Stimulated activated naive CD8-positive, alpha-beta T cell treated with anti-CD3 and anti-CD28 coated beads, Interleukin-15, Interleukin-2, amounts not matched to agents 100 U/mL and 50 U/mL, for 24 hours (primary cell): ENCODE measurements around the gene NABP1.
"Not testable (repeated sequence)": the region's sequence is repeated elsewhere in the genome, so short reads cannot be mapped to it uniquely, and the experiment has no call there.

ENCODE experiments used
- ATAC-seq: fragments of 150-1000 bp; cut with Tn5 transposase; one replicate; pipeline ENCODE4 v1.10.0; 2021
- DNase-seq: peaks from one replicate; pipeline ENCODE4 v3.0.0; 2021

Gene NABP1, protein sequence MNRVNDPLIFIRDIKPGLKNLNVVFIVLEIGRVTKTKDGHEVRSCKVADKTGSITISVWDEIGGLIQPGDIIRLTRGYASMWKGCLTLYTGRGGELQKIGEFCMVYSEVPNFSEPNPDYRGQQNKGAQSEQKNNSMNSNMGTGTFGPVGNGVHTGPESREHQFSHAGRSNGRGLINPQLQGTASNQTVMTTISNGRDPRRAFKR

GRCh38 chr2:191677646-191678436, at the start of gene NABP1:
Gene NABP1, plus strand, starts transcription at chr2:191678136. Its CDS starts 479 bp downstream, at chr2:191678615.
- peak; percentile 90 for ATAC-seq
- DNase-seq, result peak; percentile 98

DNA sequence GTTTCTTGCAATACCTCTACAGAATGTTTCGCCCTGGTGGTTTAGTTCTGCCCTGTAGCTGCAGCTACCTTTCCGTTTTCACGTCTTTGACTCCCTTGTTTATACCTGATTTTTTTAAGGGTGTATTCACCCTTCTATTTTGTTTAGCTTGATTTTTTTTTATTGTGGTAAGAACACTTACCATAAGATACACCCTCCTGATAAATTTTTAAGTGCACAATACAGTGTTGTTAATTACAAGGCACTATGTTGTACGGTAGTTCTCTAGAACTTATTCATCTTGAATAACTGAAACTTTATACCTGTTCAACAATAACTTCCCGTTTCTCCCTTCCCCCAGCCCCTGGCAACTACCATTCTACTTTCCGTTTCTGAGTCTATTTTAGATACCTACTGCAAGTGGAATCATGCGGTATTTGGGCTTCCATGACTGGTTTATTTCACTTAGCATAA, 48.9 kb upstream of the NABP1 start:
- DNase-seq (no peak), ATAC-seq (no peak)

DNA sequence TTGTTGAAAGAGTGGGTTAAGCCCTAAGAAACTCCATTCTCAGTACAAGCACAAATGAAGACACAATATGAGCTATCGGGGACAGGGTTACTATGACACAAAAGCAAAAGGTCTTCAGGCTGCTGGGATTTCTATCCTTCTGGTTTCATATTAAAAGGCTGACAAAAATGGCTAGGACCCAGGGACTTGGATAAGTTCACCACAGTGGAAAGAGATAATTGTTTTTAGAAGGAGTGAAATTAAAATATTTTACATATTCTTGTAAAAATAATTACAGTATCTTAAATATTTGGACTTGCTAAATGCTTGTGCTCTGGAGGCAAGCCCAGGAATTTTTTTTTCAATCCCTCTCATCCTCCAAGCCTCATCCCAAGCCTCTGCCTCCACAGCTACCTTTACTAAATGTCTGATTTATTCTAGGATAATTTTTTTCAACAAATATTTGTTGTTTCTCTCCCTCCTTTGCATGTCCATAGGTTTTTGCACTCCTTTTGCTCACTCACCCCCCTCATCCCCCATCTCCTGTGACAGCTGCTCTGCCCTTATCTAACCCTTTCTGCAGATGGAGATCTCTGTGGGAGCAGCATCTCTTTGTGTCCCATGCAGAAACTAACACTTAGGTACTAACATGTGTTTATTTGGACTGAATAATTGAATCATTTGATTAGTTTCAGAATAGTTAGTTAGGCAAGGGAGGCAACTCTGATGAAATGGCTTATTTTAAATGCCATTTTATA, 47.8 kb upstream of the NABP1 start:
- ATAC-seq (no peak), DNase-seq (no peak)

DNA sequence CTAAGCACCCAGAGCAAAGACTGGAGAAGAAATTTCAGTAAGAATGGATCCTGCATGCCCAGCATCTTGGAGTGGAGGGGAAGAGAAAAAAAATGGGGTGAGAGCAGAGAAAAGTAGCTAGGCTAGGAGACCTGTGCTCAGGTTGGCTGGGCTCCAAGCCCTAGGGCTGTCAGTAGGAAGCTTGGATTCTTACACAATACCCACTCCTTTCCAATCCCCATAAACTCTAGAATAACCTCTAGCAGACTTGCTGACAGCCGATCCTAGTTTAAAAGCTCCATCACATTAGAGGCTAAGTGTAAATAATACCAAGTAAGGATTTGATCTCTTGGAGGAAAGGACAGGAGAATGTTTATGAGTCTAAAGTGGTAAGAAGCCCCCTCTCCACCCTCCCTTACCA, 46.2 kb upstream of the NABP1 start:
- ATAC-seq, result no peak
- no peak for DNase-seq

GRCh38 chr2:191632426-191632825, 45.5 kb upstream of the NABP1 start:
- DNase-seq (no peak), ATAC-seq (no peak)

DNA sequence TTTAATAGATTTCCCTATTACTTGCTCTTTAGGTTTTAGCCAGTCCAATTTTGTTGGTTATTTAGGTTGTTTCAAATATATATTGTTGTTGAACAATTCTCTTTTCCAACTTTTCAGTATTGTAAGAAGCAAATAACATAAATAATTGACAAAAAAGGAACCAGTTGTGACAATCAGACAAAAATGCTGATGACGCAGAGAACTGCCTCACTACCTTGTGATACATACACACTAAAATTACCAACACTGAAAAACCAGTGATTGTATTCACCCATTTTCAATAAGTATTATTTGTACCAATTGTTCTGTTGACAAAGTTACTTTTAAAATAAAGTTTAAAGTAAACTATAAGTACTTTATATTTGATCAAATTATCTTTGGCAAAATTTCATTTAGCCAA, 43.1 kb upstream of the NABP1 start:
- DNase-seq, result no peak
- no peak for ATAC-seq

DNA sequence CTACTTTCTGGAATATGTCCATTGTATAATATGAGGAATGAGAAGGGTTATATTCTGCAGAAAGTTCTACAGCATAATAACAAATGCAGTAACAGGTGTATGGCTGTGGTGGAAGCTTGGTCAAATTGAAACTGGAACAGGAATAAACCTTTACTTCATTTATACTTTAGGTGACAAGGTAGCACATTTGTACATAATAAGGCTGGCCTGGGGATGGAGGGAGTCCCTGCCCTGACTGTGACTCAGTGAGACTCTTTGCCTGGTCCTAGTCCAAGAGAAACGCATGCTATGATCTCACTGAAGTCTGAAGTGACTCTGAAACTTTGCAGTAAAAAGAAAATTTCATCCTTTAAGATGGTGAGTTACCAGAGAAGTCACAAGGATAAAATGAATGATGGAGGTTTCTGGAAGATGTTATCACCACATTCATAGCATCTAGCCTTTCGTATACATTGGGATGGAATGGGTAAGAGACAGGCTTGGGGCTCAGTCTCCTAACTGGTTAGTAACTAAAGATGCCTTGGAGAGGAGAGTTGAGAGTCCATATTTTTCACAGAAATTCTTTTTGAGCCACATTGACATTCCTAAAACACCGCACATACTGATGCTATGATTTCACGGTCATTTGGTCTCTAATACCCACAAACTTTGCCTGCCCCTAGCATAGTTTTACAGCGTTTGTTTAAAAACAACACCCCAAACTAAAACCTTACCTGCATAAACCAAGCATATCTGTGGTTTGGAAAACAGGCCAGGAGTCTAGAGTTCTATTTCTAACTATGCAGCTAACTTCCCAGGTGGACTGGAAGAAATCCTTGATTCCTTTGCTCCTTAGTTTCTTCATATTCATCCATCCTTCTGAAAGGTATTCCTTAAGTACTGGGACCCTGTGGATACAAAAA, 42.4 kb upstream of the NABP1 start:
- ATAC-seq, result peak; percentile 60
- DNase-seq, result no peak

GRCh38 chr2:191636235-191636543, 41.7 kb upstream of the NABP1 start:
- no peak for DNase-seq
- no peak for ATAC-seq

GRCh38 chr2:191636586-191636985, 41.4 kb upstream of the NABP1 start:
- ATAC-seq (no peak), DNase-seq (no peak)

DNA sequence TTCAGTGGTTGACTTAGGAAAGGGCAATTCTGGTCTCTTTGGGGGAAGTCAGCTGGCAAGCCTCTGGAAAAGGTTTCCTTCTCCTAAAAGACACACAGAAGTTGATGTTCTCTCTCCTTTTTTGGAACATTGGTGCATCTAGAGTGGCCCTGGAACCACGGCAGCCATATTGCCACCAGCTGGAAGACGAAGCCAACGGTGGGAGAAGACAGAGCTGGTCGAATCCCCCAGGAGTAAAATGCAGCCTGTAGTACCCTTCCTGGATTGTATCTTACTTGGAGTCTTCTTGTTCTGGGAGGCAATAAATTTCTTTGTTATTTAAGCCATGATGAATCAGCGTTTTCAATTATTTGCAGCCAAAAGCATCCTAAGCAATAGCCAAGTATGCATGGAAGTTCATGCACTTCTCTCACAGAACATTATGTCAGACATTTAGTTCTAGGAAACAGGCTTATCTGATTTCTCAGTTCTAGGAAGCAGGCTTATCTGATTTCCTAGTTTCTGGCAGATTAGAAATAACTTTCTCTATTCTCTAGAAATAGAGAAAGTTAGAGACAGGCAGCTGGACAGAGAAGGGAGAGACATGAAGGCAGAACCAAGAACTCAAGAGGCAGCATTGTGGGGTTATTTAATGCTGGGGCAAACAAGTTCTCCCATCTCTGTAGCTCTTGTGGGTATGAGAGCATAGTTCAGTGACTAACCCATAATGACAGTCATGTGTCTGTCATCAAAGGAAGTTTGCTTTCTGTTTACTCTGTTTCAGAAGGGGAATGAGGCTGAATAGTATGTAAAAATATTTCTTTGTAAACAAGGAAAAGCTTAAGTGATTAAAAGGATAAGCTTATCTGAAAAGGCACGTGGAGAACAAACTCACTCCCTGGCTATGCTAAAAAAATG, 40.5 kb upstream of the NABP1 start:
- DNase-seq (no peak), ATAC-seq (peak; percentile 89)

GRCh38 chr2:191638079-191638801, 39.7 kb upstream of the NABP1 start:
- no peak for DNase-seq

GRCh38 chr2:191638802-191639172, 39.1 kb upstream of the NABP1 start:
- ATAC-seq (no peak), DNase-seq (no peak)

More at GRCh38 chr2:191638079-191638801, 39.7 kb upstream of the NABP1 start:
- peak; percentile 20 for ATAC-seq

- ATAC-seq (no peak), DNase-seq (no peak)
Observed at GRCh38 chr2:191641609-191642008, 36.3 kb upstream of the NABP1 start.

DNA sequence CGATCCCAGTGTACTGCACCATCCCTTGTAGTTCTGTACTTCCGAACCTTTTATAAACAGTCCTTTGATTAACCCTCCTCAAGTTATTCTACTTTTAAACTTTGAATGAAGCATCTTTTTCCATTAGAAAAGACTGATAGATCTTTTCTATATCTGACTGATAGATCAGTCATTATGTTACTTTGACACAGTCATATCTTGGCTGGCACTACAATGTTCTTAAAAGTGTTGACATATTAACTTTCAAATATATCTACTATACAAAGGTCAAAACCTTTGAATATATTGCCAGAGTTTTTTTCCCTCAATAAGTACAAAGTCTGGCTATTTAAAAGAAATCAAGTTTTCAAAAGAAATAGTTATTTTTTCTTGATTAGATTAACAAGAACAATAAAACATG, 35.4 kb upstream of the NABP1 start:
- no peak for DNase-seq
- peak; percentile 30 for ATAC-seq

GRCh38 chr2:191643429-191643828, 34.5 kb upstream of the NABP1 start:
- no peak for DNase-seq
- no peak for ATAC-seq

GRCh38 chr2:191644613-191645012, 33.3 kb upstream of the NABP1 start:
- DNase-seq, ATAC-seq: not testable (repeated sequence)

DNA sequence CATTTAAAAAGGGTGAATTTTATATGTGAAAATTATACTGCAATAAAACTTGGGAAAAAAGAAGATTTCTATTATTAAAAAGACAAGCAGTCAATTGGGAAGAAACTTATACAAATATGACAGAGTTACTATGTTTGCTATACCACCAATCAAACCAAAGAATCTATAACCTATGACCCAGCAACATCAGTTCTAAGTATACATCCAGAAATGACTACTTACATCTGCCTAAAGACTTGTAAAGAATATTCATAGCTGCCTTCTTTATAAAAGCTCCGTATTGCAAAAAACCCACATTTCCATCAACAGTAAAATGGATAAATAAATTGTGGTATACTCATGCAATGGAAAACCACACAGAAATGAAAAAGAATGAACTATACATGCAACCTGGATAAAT, 32.9 kb upstream of the NABP1 start:
- no peak for DNase-seq
- no peak for ATAC-seq

DNA sequence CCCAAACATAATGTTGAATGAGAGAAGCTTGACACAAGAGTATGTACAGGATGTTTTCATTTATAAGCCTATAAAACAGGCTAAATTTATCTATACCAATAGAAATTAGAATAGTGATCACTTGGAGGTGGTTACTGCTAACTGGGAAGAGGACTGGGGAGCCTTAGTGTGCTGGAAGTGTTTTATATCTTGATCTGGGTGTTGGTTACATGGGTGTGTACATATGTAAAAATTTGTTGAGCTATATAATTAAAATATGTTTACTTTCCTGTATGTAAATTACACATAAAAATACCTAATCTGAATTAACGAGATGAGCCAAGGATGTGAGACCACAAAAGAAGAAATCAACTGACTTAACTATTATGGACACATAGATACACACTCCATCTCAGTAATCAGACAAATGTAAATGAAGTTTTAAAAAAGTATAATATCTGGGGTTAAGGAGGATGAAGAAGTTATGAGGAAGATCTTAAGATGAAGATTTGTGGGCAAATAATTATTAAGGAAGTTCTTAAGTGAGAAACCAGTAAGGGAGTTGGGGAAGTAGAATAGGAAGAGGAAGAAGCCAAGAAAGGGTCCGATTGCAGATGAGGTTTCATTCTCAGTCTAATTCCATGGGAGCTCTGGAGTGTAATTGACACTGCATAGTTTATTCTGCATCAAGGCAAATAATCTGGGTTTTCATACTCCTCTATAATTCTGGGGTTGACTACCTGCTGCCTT, 32.3 kb upstream of the NABP1 start:
- ATAC-seq (no peak), DNase-seq (no peak)

DNA sequence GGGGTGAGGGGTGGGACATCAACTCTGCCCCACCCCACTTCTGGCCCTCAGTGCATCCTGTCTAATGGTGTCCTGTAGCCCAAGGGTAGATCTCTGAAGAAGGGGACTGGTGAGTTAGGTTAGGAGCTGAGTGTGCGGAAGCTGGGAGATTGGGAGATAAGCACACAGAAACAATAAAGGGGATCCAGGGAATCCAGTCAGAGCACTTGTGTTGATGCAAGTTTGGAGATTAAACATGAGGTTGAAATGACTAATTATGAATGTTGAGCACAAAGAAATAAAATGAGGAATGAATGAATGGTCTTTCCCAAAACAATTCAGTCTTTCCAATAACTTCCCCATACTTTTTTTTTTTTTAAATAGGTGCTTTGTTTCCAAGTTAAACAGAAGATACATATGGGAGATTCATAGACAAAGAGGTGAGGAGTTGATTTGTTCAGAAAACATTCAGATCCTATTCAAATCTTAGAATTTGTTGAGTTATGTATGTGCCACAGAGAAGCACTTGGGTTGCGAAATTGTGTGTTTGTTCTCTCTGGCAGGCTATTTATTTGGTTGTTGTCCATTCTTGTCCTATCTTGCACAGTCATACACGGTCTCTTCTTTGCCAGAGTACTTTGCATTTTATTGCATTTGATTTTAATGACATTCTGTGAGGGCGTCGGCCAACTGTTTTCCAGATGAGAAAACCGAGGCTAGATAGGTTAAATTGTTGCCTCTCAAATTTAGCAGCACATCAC, 31.6 kb upstream of the NABP1 start:
- no peak for DNase-seq
- no peak for ATAC-seq
